HEK293T (cell line): ENCODE data around the gene DNMT3L.

Experiments
- CTCF ChIA-PET: fragments of 350-600 bp; formaldehyde crosslinking; extraction: SDS; loops from one replicate; lab custom pipeline; 2021; ENCODE audit warnings: antibody characterized with exemption, inconsistent platforms; lab: Yijun Ruan, JAX
- POLR2A ChIA-PET: fragments of 350-600 bp; formaldehyde crosslinking; extraction: SDS; loops from one replicate; lab custom pipeline; 2020; ENCODE audit warnings: antibody characterized with exemption, inconsistent platforms; lab: Yijun Ruan, JAX
- DNase-seq: peaks from one replicate; pipeline ENCODE4 v3.0.0; 2012; ENCODE audit warnings: mixed read lengths; ENCODE audit errors: extremely low spot score
- ARNT ChIP-seq: fragments of 450-650 bp; IDR thresholded peaks from 2 replicates; pipeline ENCODE4 v1.6.1; 2017; ENCODE audit warnings: mild to moderate bottlenecking
- BHLHE40 ChIP-seq: fragments of 450-650 bp; IDR thresholded peaks from 2 replicates; pipeline ENCODE4 v1.6.1; 2016; ENCODE audit warnings: mild to moderate bottlenecking, moderate library complexity, borderline replicate concordance
- CTBP1 ChIP-seq: fragments of 450-650 bp; IDR thresholded peaks from 2 replicates; pipeline ENCODE4 v1.6.1; 2016; ENCODE audit warnings: borderline replicate concordance
- ELF4 ChIP-seq: fragments of 450-650 bp; IDR thresholded peaks from 2 replicates; pipeline ENCODE4 v1.6.1; 2017; ENCODE audit warnings: antibody characterized with exemption
- FOXA1 ChIP-seq: fragments of 450-650 bp; IDR thresholded peaks from 2 replicates; pipeline ENCODE4 v1.6.1; 2016; ENCODE audit warnings: mild to moderate bottlenecking
- FOXK2 ChIP-seq: fragments of 450-650 bp; IDR thresholded peaks from 2 replicates; pipeline ENCODE4 v1.6.1; 2016; ENCODE audit warnings: mild to moderate bottlenecking
- FOXM1 ChIP-seq: fragments of 450-650 bp; IDR thresholded peaks from 2 replicates; pipeline ENCODE4 v1.6.1; 2017; ENCODE audit warnings: mild to moderate bottlenecking, borderline replicate concordance
- HDGF ChIP-seq: fragments of 450-650 bp; IDR thresholded peaks from 2 replicates; pipeline ENCODE4 v1.6.1; 2017; ENCODE audit warnings: antibody characterized with exemption, borderline replicate concordance
- L3MBTL2 ChIP-seq: fragments of 450-650 bp; conservative IDR thresholded peaks from 2 replicates; pipeline ENCODE4 v1.6.1; 2016; ENCODE audit warnings: mild to moderate bottlenecking
- LEF1 ChIP-seq: fragments of 450-650 bp; IDR thresholded peaks from 2 replicates; pipeline ENCODE4 v1.6.1; 2017; ENCODE audit warnings: mild to moderate bottlenecking, borderline replicate concordance
- NFRKB ChIP-seq: fragments of 450-650 bp; IDR thresholded peaks from 2 replicates; pipeline ENCODE4 v1.6.1; 2016; ENCODE audit warnings: mild to moderate bottlenecking, moderate library complexity
- PKNOX1 ChIP-seq: fragments of 450-650 bp; IDR thresholded peaks from 2 replicates; pipeline ENCODE4 v1.6.1; 2016
- SP1 ChIP-seq: fragments of 450-650 bp; IDR thresholded peaks from 2 replicates; pipeline ENCODE4 v1.6.1; 2017
- SUZ12 ChIP-seq: fragments of 450-650 bp; IDR thresholded peaks from 2 replicates; pipeline ENCODE4 v1.6.1; 2016; ENCODE audit warnings: mild to moderate bottlenecking
- TARDBP ChIP-seq: fragments of 450-650 bp; IDR thresholded peaks from 2 replicates; pipeline ENCODE4 v1.6.1; 2016
- ZNF384 ChIP-seq: fragments of 450-650 bp; IDR thresholded peaks from 2 replicates; pipeline ENCODE4 v1.6.1; 2016

Gene DNMT3L

DNA sequence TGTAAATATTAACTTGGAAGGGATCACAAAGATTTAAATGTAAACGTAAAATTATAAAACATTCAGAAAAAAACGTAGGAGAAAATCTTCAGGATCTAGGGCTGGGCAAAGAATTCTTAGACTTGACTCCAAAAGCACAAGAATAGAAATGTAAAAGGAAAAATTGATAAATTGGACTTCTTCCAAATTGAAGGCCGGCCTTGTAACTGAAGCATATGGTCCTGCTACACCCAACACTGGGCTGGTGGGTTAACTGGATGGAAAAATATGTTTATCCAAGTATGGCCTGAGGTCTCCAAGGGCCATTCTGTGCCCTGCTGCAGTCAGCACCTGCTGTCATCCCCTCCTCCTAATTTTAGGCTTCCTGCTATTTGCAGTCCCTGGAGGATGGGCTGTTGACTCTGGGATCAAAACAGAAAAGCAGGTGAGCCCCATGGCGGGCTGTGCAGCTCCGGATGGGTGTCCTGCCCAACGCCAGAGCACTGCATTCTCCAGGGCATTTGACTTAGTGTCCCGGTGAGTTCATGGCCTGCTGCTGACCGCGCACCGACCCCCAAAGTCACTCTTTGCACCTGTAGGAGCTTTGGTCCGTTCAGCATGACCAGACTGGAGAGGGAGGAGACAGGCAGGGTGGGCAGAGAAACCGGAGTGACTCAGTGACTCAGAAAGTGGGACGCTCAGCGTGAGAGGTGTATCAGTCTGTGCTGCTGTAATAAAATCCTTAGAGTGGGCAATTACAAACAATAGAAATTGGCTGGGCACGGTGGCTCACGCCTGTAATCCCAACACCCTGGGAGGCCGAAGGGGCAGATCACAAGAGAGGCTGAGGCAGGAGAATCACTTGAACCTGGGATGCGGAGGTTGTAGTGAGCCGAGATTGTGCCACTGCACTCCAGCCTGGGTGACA, 17.9 kb upstream of the DNMT3L start:
- TF ChIP-seq FOXM1 (no peak), SUZ12 (no peak), PKNOX1 (no peak), NFRKB (no peak), L3MBTL2 (no peak), LEF1 (no peak), FOXK2 (no peak), BHLHE40 (no peak), ZNF384 (no peak)
- CTCF ChIA-PET, result no interaction called here
- DNase-seq, result no peak
- POLR2A ChIA-PET, result no interaction called here

GRCh38 chr21:44275041-44275440, 13.3 kb upstream of the DNMT3L start:
- TF ChIP-seq PKNOX1, result no peak
- no peak for TF ChIP-seq LEF1
- TF ChIP-seq FOXK2, result no peak
- TF ChIP-seq FOXA1, result no peak
- TF ChIP-seq CTBP1, result no peak
- TF ChIP-seq ELF4, result no peak
- no peak for TF ChIP-seq SUZ12
- TF ChIP-seq TARDBP, result no peak
- TF ChIP-seq HDGF, result no peak
- no peak for TF ChIP-seq SP1
- no peak for TF ChIP-seq L3MBTL2
- no peak for TF ChIP-seq NFRKB
- POLR2A ChIA-PET, result no interaction called here
- CTCF ChIA-PET, result no interaction called here
- no peak for DNase-seq

- no peak for DNase-seq
- no peak for TF ChIP-seq NFRKB
- no peak for TF ChIP-seq CTBP1
- TF ChIP-seq FOXM1, result no peak
- TF ChIP-seq L3MBTL2, result no peak
- no peak for TF ChIP-seq SUZ12
- no peak for TF ChIP-seq ELF4
- TF ChIP-seq BHLHE40, result no peak
- TF ChIP-seq FOXA1, result no peak
- no peak for TF ChIP-seq LEF1
- no peak for TF ChIP-seq FOXK2
- TF ChIP-seq TARDBP, result no peak
- no peak for TF ChIP-seq PKNOX1
- no peak for TF ChIP-seq SP1
- no peak for TF ChIP-seq HDGF
- TF ChIP-seq ARNT, result no peak
- TF ChIP-seq ZNF384, result no peak
- ChIA-PET POLR2A (no interaction called here), CTCF (interaction anchor here (1.6 kb wide), 1 partner anchor 25 kb away, joined by 6 read pairs; no protein-coding TSS in a partner anchor)
Observed at GRCh38 chr21:44273046-44273445, 11.3 kb upstream of the DNMT3L start.

DNA sequence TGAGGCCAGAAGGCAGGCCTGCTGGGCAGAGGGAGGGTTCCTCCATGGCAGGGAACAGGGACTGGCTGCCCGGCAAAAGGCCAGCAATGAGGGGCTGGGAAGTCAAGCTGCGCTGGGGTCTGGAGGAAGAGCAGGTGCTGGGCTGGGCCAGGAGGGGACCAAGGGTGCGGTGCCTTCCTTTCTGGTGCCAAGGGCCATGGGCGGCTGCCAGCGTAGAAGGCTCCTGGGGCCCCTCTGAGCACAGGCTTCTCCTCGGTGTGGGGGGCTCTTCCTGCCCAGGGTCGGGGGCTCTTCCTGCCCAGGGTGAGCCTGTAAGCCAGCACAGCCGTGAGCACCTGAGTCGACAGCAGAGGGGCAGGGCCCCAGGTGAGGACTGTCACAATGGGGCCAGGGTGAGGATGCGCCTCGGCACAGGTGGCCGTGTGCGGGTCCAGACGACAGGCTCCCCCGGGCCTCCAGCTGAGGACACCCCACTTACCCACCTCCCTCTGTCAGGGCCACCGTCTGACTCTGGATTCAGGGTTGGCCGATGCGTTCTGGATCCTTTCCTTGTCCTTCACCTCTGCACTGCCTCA, 10.7 kb upstream of the DNMT3L start:
- ChIA-PET CTCF (no interaction called here), POLR2A (no interaction called here)
- no peak for TF ChIP-seq ELF4
- TF ChIP-seq ZNF384, result no peak
- TF ChIP-seq LEF1, result no peak
- TF ChIP-seq HDGF, result no peak
- no peak for TF ChIP-seq SUZ12
- no peak for TF ChIP-seq FOXA1
- no peak for TF ChIP-seq ARNT
- no peak for TF ChIP-seq CTBP1
- no peak for TF ChIP-seq L3MBTL2
- no peak for TF ChIP-seq BHLHE40
- TF ChIP-seq TARDBP, result no peak
- DNase-seq, result no peak

DNA sequence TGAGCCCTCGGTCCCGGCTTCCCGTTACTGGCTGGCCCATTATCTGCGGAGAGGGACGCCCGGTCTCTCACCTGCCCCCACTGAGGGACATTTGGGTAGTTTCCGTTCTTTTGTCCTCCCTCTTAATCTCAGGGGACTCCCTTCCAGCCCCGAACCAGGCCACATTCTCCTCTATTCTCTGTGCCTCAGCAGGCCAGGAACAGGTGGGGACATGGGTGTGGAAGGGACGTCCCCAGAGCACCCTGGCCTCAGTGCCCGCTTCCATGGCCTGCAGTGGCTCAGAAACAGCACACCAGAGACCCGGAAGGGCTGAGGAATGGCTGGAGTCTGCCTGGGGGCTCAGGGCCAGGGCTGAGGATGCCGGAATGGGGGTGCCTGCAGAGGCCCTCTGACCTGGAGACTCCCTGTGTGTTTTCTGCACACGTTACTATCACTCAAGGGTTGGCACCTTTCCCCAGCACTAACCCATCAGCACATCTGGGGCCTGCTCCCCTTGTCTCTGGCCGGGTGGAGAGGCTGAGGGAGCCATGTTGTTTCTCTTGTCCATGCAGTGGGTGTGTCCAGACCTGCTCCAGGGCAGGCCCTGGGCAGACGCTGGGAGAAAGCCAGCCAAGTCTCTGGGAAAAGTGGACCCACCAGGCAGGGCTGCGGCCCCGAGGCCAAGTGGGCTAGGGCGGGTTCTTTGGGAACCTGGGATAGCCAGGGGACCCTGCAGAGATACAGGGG, 10.0 kb upstream of the DNMT3L start:
- TF ChIP-seq HDGF, result no peak
- no peak for TF ChIP-seq FOXM1
- no peak for TF ChIP-seq L3MBTL2
- no peak for TF ChIP-seq ELF4
- no peak for TF ChIP-seq CTBP1
- no peak for TF ChIP-seq FOXA1
- no peak for TF ChIP-seq FOXK2
- no peak for TF ChIP-seq SUZ12
- no peak for TF ChIP-seq ZNF384
- no peak for TF ChIP-seq TARDBP
- no peak for TF ChIP-seq SP1
- no peak for TF ChIP-seq LEF1
- TF ChIP-seq PKNOX1, result no peak
- no peak for TF ChIP-seq BHLHE40
- TF ChIP-seq ARNT, result no peak
- no peak for TF ChIP-seq NFRKB
- ChIA-PET POLR2A (no interaction called here), CTCF (no interaction called here)
- no peak for DNase-seq
